MM.1S (cell line): Measurements from ENCODE around the gene SUCLA2.

Source experiments
- DNase-seq: peaks from one replicate; pipeline ENCODE4 v3.0.0-alpha.2; 2015
- H2AFZ ChIP-seq: fragments of 300-600 bp; sonication (generic); 2 replicates; pipeline ENCODE4 v1.6.0; 2016; ENCODE audit warnings: antibody characterized with exemption, low read length
- H3F3A ChIP-seq: fragments of 300-600 bp; sonication (generic); 2 replicates; pipeline ENCODE4 v1.6.1; 2016; ENCODE audit warnings: mild to moderate bottlenecking, antibody characterized with exemption, low read length, moderate library complexity, mixed read lengths; ENCODE audit not compliant: insufficient read depth
- H3K27ac ChIP-seq: fragments of 300-600 bp; sonication (generic); 2 replicates; pipeline ENCODE4 v1.5.1; 2016; ENCODE audit warnings: mild to moderate bottlenecking, low read length
- H3K27me3 ChIP-seq: fragments of 300-600 bp; sonication (generic); replicated peaks from 2 replicates; pipeline ENCODE4 v1.6.0; 2016; ENCODE audit warnings: low read length; ENCODE audit not compliant: insufficient read depth
- H3K36me3 ChIP-seq: fragments of 300-600 bp; sonication (generic); replicated peaks from 2 replicates; pipeline ENCODE4 v1.6.1; 2016; ENCODE audit warnings: mild to moderate bottlenecking, low read length, mixed read lengths; ENCODE audit not compliant: insufficient read depth
- H3K4me1 ChIP-seq: fragments of 300-600 bp; sonication (generic); 2 replicates; pipeline ENCODE4 v1.6.1; 2016; ENCODE audit warnings: low read length, mixed read lengths
- H3K4me2 ChIP-seq: fragments of 300-600 bp; sonication (generic); 2 replicates; pipeline ENCODE4 v1.6.0; 2016; ENCODE audit warnings: low read depth, low read length
- H3K4me3 ChIP-seq: fragments of 300-600 bp; sonication (generic); 2 replicates; pipeline ENCODE4 v1.5.1; 2016; ENCODE audit warnings: low read length, mixed read lengths
- H3K79me2 ChIP-seq: fragments of 300-600 bp; sonication (generic); 2 replicates; pipeline ENCODE4 v1.6.1; 2016; ENCODE audit warnings: mixed run types, low read length, mixed read lengths
- H3K9ac ChIP-seq: fragments of 300-600 bp; sonication (generic); 2 replicates; pipeline ENCODE4 v1.6.1; 2016; ENCODE audit warnings: low read length, mixed read lengths
- H3K9me2 ChIP-seq: fragments of 300-600 bp; sonication (generic); replicated peaks from 2 replicates; pipeline ENCODE4 v1.6.1; 2016; ENCODE audit warnings: mild to moderate bottlenecking, low read length, mixed read lengths; ENCODE audit not compliant: insufficient read depth
- H3K9me3 ChIP-seq: fragments of 300-600 bp; sonication (generic); replicated peaks from 2 replicates; pipeline ENCODE4 v1.6.1; 2016; ENCODE audit warnings: mild to moderate bottlenecking, low read length, mixed read lengths; ENCODE audit not compliant: insufficient read depth
- H4K20me1 ChIP-seq: fragments of 300-600 bp; sonication (generic); 2 replicates; pipeline ENCODE4 v1.6.1; 2016; ENCODE audit warnings: mild to moderate bottlenecking, low read length, moderate library complexity, mixed read lengths; ENCODE audit not compliant: insufficient read depth
- EZH2 ChIP-seq: fragments of 300-600 bp; sonication (generic); optimal IDR thresholded peaks from 2 replicates; pipeline ENCODE3; 2017; ENCODE audit warnings: low read depth, mild to moderate bottlenecking, antibody characterized with exemption, low read length, mixed read lengths
- EZH2phosphoT487 ChIP-seq: fragments of 300-600 bp; sonication (generic); IDR thresholded peaks from 2 replicates; pipeline ENCODE4 v1.6.1; 2018; ENCODE audit warnings: antibody characterized with exemption, low read length
- TF ChIP-seq, protein P1 (sequence below): fragments of 300-600 bp; sonication (generic); IDR thresholded peaks from 2 replicates; pipeline ENCODE4 v1.5.1; 2016; ENCODE audit warnings: antibody characterized with exemption, low read length, mixed read lengths

The SUCLA2 gene

DNA sequence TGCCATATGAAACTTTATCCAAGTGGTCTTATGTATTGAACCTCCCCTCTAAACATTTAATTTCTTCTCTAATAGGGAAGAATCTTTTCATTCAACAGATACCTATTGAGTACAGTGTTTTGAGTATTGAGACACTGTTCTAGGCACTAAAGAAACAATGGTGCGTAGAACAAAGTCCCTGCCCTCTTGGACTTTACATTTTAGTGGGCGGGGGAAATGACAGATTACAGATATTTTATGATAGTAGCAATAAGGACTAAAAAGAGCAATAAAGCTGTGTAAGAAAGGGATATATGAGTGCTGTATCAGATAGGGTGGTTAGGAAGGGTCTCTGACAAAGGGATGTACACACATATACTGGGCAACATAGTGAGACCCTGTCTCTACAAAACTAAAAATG lies 41.8 kb upstream of the SUCLA2 start:
- Histone ChIP-seq H3K27ac (no peak overlapping the region), H3K9me2 (no peaks in the 10 kb centered on the region), H2AFZ (no peak overlapping the region), H3K4me2 (no peak overlapping the region), H3K36me3 (no peaks in the 10 kb centered on the region), H3K4me3 (no peak overlapping the region), H3K79me2 (peaks cover 10% of the 10 kb centered on the region; the same call in 1 of the 2 replicates), H3K4me1 (no peaks in the 10 kb centered on the region), H3F3A (peaks cover 3% of the 10 kb centered on the region; the same call in 1 of the 2 replicates), H3K9ac (no peak overlapping the region), H4K20me1 (no peaks in the 10 kb centered on the region), H3K9me3 (no peaks in the 10 kb centered on the region), H3K27me3 (no peaks in the 10 kb centered on the region)
- DNase-seq, result no peak
- no peak for TF ChIP-seq EZH2phosphoT487
- TF ChIP-seq EZH2, result no peak
- TF ChIP-seq, protein P1, sequence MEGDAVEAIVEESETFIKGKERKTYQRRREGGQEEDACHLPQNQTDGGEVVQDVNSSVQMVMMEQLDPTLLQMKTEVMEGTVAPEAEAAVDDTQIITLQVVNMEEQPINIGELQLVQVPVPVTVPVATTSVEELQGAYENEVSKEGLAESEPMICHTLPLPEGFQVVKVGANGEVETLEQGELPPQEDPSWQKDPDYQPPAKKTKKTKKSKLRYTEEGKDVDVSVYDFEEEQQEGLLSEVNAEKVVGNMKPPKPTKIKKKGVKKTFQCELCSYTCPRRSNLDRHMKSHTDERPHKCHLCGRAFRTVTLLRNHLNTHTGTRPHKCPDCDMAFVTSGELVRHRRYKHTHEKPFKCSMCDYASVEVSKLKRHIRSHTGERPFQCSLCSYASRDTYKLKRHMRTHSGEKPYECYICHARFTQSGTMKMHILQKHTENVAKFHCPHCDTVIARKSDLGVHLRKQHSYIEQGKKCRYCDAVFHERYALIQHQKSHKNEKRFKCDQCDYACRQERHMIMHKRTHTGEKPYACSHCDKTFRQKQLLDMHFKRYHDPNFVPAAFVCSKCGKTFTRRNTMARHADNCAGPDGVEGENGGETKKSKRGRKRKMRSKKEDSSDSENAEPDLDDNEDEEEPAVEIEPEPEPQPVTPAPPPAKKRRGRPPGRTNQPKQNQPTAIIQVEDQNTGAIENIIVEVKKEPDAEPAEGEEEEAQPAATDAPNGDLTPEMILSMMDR, result no peak

DNA sequence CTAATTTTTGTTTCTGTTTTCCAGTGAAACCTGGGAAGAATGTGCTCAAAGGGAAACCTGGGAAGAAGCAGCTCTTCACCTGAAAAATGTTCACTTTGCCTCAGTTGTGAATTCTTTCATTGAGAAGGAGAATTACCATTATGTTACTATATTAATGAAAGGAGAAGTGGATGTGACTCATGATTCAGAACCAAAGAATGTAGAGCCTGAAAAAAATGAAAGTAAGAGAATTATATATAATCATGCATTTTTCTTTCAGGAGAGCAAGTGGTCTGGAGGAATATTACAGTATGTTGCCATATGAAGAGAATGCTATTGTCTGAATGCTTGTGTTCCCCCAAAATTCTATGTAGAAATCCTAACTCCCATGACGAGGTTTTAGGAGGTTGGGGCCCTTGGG lies 39.8 kb upstream of the SUCLA2 start:
- Histone ChIP-seq H3K79me2 (peaks cover 10% of the 10 kb centered on the region; the same call in 1 of the 2 replicates), H3F3A (peaks cover 10% of the 10 kb centered on the region; the same call in 1 of the 2 replicates), H3K27me3 (no peaks in the 10 kb centered on the region), H3K9ac (no peak overlapping the region), H4K20me1 (no peaks in the 10 kb centered on the region), H2AFZ (no peak overlapping the region), H3K4me3 (no peak overlapping the region), H3K4me2 (no peak overlapping the region), H3K9me3 (no peaks in the 10 kb centered on the region), H3K27ac (no peak overlapping the region), H3K36me3 (no peaks in the 10 kb centered on the region), H3K4me1 (no peaks in the 10 kb centered on the region), H3K9me2 (no peaks in the 10 kb centered on the region)
- no peak for TF ChIP-seq EZH2
- no peak for TF ChIP-seq EZH2phosphoT487
- TF ChIP-seq, protein P1, result no peak
- DNase-seq, result no peak

DNA sequence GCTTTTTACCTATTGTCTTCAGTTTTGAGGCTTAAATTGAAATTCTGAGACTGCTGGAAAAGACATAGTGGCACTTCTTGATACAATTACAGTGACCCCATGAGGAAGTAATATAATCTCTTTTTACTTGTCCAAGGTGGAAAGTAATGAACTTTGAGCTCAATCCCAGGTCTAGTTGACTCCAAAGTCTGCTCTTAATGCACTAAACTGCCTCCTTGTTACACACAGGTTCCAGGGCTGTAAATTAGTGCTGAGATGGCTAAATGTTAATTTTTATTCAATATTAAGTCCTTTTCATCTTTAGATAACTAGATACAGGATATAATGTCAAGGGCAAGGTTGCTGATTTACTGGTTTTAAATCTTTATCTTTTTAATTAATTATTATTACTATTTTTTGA lies 39.0 kb upstream of the SUCLA2 start:
- H3K9me3 ChIP-seq, result no peaks in the 10 kb centered on the region
- no peaks in the 10 kb centered on the region for H3K4me1 ChIP-seq
- no peaks in the 10 kb centered on the region for H3K27me3 ChIP-seq
- peaks cover 10% of the 10 kb centered on the region; the same call in 1 of the 2 replicates for H3K79me2 ChIP-seq
- no peak overlapping the region for H3K4me3 ChIP-seq
- TF ChIP-seq, protein P1, result no peak
- no peak for TF ChIP-seq EZH2phosphoT487
- TF ChIP-seq EZH2, result no peak
- H2AFZ ChIP-seq, result no peak overlapping the region
- H3K36me3 ChIP-seq, result no peaks in the 10 kb centered on the region
- no peak for DNase-seq
- H3K27ac ChIP-seq, result no peak overlapping the region
- no peak overlapping the region for H3K9ac ChIP-seq
- H3K4me2 ChIP-seq, result no peak overlapping the region
- no peaks in the 10 kb centered on the region for H3K9me2 ChIP-seq
- H4K20me1 ChIP-seq, result no peaks in the 10 kb centered on the region
- H3F3A ChIP-seq, result peaks cover 10% of the 10 kb centered on the region; the same call in 1 of the 2 replicates
